Thyroid gland (tissue), 4 donors: ENCODE data around the gene DNAH1.

Experiments
- POLR2A ChIP-seq, 2 donors: fragments of 450-650 bp; IDR thresholded peaks; one replicate each; pipeline ENCODE4 v1.6.1; 2017; ENCODE audit warnings: antibody characterized with exemption in 2 of 2, mild to moderate bottlenecking in 2 of 2, moderate library complexity in 1 of 2
- TF ChIP-seq, protein P1 (sequence below), 6 experiments: fragments of 200-600 bp in 3 of 6; fragments of 450-650 bp in 3 of 6; sonication (generic) in 3 of 6; IDR thresholded peaks; one replicate each; pipeline ENCODE4 v1.5.1; 2016 to 2019; ENCODE audit warnings: antibody characterized with exemption in 6 of 6, mild to moderate bottlenecking in 2 of 6, inconsistent platforms in 1 of 6, moderate library complexity in 1 of 6

DNA sequence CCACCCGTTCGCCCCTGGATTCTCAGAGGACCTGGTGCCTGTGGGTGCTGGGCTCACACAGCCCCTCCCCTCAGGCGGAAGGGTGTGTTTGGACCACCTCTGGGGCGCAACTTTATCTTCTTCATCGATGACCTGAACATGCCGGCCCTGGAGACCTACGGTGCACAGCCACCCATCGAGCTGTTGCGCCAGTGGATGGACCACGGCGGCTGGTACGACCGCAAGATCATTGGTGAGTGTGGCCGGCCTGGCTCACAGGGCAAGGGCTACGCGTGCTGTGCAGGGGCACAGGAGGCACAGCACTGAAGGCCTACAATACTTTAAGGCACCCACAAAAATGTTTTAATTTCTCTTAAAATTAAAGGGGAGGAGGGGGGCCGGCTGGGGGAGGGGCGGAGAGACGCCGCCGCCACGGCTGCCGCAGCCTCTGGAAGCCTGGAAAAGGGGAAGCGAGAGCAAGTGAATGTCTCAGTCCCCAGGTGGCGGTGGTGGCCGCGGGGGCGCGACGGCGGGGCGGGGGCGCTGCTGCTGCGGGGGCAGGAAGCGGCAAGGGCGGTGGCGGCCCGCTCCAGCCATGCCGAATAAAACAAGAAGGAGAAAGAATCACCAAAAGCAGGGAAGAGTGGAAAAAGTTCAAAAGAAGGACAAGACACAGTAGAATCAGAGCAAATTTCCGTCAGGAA is 56.8 kb downstream of the DNAH1 start:
- TF ChIP-seq, protein P1, sequence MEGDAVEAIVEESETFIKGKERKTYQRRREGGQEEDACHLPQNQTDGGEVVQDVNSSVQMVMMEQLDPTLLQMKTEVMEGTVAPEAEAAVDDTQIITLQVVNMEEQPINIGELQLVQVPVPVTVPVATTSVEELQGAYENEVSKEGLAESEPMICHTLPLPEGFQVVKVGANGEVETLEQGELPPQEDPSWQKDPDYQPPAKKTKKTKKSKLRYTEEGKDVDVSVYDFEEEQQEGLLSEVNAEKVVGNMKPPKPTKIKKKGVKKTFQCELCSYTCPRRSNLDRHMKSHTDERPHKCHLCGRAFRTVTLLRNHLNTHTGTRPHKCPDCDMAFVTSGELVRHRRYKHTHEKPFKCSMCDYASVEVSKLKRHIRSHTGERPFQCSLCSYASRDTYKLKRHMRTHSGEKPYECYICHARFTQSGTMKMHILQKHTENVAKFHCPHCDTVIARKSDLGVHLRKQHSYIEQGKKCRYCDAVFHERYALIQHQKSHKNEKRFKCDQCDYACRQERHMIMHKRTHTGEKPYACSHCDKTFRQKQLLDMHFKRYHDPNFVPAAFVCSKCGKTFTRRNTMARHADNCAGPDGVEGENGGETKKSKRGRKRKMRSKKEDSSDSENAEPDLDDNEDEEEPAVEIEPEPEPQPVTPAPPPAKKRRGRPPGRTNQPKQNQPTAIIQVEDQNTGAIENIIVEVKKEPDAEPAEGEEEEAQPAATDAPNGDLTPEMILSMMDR (IDR thresholded peaks at IDR 0.05): no peak
- no peak for TF ChIP-seq POLR2A (IDR thresholded peaks at IDR 0.05)
